Body of pancreas (tissue), 4 donors: Measurements from ENCODE around the gene SNAI3. TPM values are rescaled to one million over a fixed set of nuclear protein-coding genes. Genes with fewer than 3 reads are reported as not detected.

Source experiments
- ATAC-seq: fragments of 150-250 bp; one replicate; pipeline ENCODE4 v1.9.1; 2016
- DNase-seq, 4 donors: peaks; one replicate each; pipeline ENCODE4 v3.0.0-alpha.2; 2019
- H3K27ac ChIP-seq, 4 donors: fragments of 200-600 bp; sonication (generic); 1 replicate in 3 of 4; 2 replicates in 1 of 4; pipeline versions ENCODE4 v1.5.1 to v1.6.1; 2016 to 2019; ENCODE audit warnings: mild to moderate bottlenecking in 1 of 4, mixed read lengths in 1 of 4, moderate library complexity in 1 of 4
- H3K27me3 ChIP-seq, 2 donors: fragments of 200-600 bp; sonication (generic); one replicate each; pipeline ENCODE4 v1.6.0; 2016; ENCODE audit warnings: mild to moderate bottlenecking in 1 of 2
- H3K36me3 ChIP-seq, 2 donors: fragments of 200-600 bp; sonication (generic); replicated peaks in 1 of 2; 2 replicates each; pipeline ENCODE4 v1.5.1; 2016; ENCODE audit warnings: low read depth in 2 of 2; ENCODE audit not compliant: insufficient read depth in 1 of 2
- H3K4me1 ChIP-seq: fragments of 200-600 bp; sonication (generic); one replicate; pipeline ENCODE4 v1.6.0; 2016
- H3K4me3 ChIP-seq, 2 donors: fragments of 200-600 bp; sonication (generic); 1 replicate in 1 of 2; 2 replicates in 1 of 2; pipeline ENCODE4 v1.5.1; 2016 to 2019
- H3K9me3 ChIP-seq, 3 donors: fragments of 200-600 bp; sonication (generic); 1 replicate in 2 of 3; 2 replicates in 1 of 3; pipeline ENCODE4 v1.5.1; 2016
- CTCF ChIP-seq, 7 experiments: fragments of 450-650 bp in 4 of 7; fragments of 200-600 bp in 3 of 7; sonication (generic) in 3 of 7; IDR thresholded peaks; one replicate each; pipeline ENCODE4 v1.5.1; 2016 to 2019; ENCODE audit warnings: antibody characterized with exemption in 7 of 7
- POLR2A ChIP-seq, 3 donors: fragments of 450-650 bp; IDR thresholded peaks; one replicate each; pipeline ENCODE4 v1.6.1; 2016; ENCODE audit warnings: antibody characterized with exemption in 3 of 3, mild to moderate bottlenecking in 2 of 3
- WGBS, 2 donors: methylation state at CpG; one replicate each; pipeline ENCODE4 v1.1.5; 2017; 5-methylcytosine and 5-hydroxymethylcytosine counted together
- intact Hi-C: fragments of 100-400 bp; cut with DNase I; formaldehyde crosslinking; loops from one replicate; pipeline ENCODE4 v1.15.1; 2023
- total RNA-seq, 2 donors: library from RNA; depleted of rRNA; stranded (reverse); fragments of >200 nt; gene quantifications; one replicate each; pipeline ENCODE4 v1.1.0, GENCODE V29; 2016

The SNAI3 gene
- total RNA-seq, 2 donors from 2014 or later = 0.26 TPM; not detected in 1

GRCh38 chr16:88715312-88716190, 29.2 kb upstream of the SNAI3 start:
- Histone ChIP-seq H3K36me3 (peaks cover 10 to 30% of the 10 kb centered on the region in 2 donors), H3K27me3 (no peaks in the 10 kb centered on the region), H3K9me3 (no peaks in the 10 kb centered on the region), H3K4me3 (no peak overlapping the region), H3K27ac (no peak overlapping the region), H3K4me1 (no peaks in the 10 kb centered on the region)
- intact Hi-C loops = no loop called here
- TF ChIP-seq CTCF (IDR thresholded peaks at IDR 0.05) (no peak), POLR2A (IDR thresholded peaks at IDR 0.05) (no peak)
- ATAC-seq = no peak
- no peak for DNase-seq
- 92 to 98% methylated on average over 18 to 53 of the region's 57 CpGs for WGBS, 2 donors

- Histone ChIP-seq H3K27me3 (no peaks in the 10 kb centered on the region), H3K36me3 (peaks cover 10 to 29% of the 10 kb centered on the region in 2 donors), H3K9me3 (no peaks in the 10 kb centered on the region), H3K27ac (no peak overlapping the region), H3K4me3 (no peak overlapping the region), H3K4me1 (no peaks in the 10 kb centered on the region)
- 89 to 91% methylated on average over 17 to 37 of the region's 42 CpGs for WGBS, 2 donors
- DNase-seq = no peak
- no peak for TF ChIP-seq CTCF (IDR thresholded peaks at IDR 0.05)
- TF ChIP-seq POLR2A (IDR thresholded peaks at IDR 0.05) = no peak
- ATAC-seq = no peak
- intact Hi-C loops = no loop called here
Observed at GRCh38 chr16:88714420-88715302, 28.4 kb upstream of the SNAI3 start.

GRCh38 chr16:88713568-88714419, 27.5 kb upstream of the SNAI3 start:
- WGBS, 2 donors = 78 to 86% methylated on average over 12 to 24 of the region's 30 CpGs
- H3K27ac ChIP-seq = no peak overlapping the region
- H3K27me3 ChIP-seq = no peaks in the 10 kb centered on the region
- no peak overlapping the region for H3K4me3 ChIP-seq
- DNase-seq (no peak), ATAC-seq (no peak)
- H3K36me3 ChIP-seq = peaks cover 10 to 28% of the 10 kb centered on the region in 2 donors
- H3K4me1 ChIP-seq = no peaks in the 10 kb centered on the region
- H3K9me3 ChIP-seq = no peaks in the 10 kb centered on the region
- no peak for TF ChIP-seq POLR2A (IDR thresholded peaks at IDR 0.05)
- TF ChIP-seq CTCF (IDR thresholded peaks at IDR 0.05) = no peak
- intact Hi-C loops = no loop called here

- no peaks in the 10 kb centered on the region for H3K9me3 ChIP-seq
- intact Hi-C loops = no loop called here
- H3K36me3 ChIP-seq = peaks cover 10 to 28% of the 10 kb centered on the region in 2 donors
- no peaks in the 10 kb centered on the region for H3K27me3 ChIP-seq
- H3K27ac ChIP-seq = no peak overlapping the region
- TF ChIP-seq POLR2A (IDR thresholded peaks at IDR 0.05) = no peak
- TF ChIP-seq CTCF (IDR thresholded peaks at IDR 0.05) = no peak
- H3K4me3 ChIP-seq = no peak overlapping the region
- no peaks in the 10 kb centered on the region for H3K4me1 ChIP-seq
- WGBS, 2 donors = 49% methylated on average over 5 of the region's 15 CpGs; no CpG with 5 or more reads in 1 of the 2 donors
- ATAC-seq (no peak), DNase-seq (no peak)
Observed at GRCh38 chr16:88713054-88713453, 26.7 kb upstream of the SNAI3 start.
